ENCODE results near the gene CNTNAP5.

- TF ChIP-seq, protein P1, sequence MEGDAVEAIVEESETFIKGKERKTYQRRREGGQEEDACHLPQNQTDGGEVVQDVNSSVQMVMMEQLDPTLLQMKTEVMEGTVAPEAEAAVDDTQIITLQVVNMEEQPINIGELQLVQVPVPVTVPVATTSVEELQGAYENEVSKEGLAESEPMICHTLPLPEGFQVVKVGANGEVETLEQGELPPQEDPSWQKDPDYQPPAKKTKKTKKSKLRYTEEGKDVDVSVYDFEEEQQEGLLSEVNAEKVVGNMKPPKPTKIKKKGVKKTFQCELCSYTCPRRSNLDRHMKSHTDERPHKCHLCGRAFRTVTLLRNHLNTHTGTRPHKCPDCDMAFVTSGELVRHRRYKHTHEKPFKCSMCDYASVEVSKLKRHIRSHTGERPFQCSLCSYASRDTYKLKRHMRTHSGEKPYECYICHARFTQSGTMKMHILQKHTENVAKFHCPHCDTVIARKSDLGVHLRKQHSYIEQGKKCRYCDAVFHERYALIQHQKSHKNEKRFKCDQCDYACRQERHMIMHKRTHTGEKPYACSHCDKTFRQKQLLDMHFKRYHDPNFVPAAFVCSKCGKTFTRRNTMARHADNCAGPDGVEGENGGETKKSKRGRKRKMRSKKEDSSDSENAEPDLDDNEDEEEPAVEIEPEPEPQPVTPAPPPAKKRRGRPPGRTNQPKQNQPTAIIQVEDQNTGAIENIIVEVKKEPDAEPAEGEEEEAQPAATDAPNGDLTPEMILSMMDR (conservative IDR thresholded peaks at IDR 0.05; ENCODE audit: low read length): no peak
- TF ChIP-seq EZH2phosphoT487 (IDR thresholded peaks at IDR 0.05; ENCODE audit: borderline replicate concordance): no peak
These were observed 421 bp upstream of the CNTNAP5 start for GRCh38 chr2:124024561-124025170.
